OCI-LY3 (cell line): ENCODE results near the gene PRSS50.

Experiments
- EZH2phosphoT487 ChIP-seq: fragments of 200-600 bp; shearing (Covaris generic); IDR thresholded peaks from 2 replicates; pipeline ENCODE4 v1.6.1; 2018; ENCODE audit warnings: antibody characterized with exemption, mixed run types, low read depth
- TF ChIP-seq, protein P1 (sequence below): fragments of 200-600, 300-600 bp; sonication (generic); IDR thresholded peaks from 2 replicates; pipeline ENCODE4 v1.5.1; 2014; ENCODE audit warnings: antibody characterized with exemption, low read length, low read depth

DNA sequence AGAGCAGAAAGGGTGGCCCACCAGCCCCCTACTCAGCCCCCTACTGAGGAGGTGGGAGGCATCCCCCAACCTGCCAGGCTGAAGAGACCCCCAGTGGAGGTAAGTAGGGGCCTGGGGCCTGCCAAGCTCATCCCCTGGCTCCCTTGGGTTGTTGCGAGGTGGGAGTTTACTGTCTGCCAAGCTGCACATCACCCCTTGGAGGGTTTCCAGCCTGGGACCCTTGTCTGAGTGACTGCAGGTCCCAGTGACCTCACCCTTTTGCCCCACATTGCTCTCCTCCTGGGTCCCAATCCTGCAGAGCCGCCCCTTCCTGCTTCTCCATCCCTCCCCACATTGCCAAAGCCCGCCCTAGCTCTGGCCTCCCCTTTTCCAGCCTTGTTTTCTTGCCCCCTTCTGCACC lies 23.1 kb downstream of the PRSS50 start:
- TF ChIP-seq, protein P1, sequence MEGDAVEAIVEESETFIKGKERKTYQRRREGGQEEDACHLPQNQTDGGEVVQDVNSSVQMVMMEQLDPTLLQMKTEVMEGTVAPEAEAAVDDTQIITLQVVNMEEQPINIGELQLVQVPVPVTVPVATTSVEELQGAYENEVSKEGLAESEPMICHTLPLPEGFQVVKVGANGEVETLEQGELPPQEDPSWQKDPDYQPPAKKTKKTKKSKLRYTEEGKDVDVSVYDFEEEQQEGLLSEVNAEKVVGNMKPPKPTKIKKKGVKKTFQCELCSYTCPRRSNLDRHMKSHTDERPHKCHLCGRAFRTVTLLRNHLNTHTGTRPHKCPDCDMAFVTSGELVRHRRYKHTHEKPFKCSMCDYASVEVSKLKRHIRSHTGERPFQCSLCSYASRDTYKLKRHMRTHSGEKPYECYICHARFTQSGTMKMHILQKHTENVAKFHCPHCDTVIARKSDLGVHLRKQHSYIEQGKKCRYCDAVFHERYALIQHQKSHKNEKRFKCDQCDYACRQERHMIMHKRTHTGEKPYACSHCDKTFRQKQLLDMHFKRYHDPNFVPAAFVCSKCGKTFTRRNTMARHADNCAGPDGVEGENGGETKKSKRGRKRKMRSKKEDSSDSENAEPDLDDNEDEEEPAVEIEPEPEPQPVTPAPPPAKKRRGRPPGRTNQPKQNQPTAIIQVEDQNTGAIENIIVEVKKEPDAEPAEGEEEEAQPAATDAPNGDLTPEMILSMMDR: no peak
- TF ChIP-seq EZH2phosphoT487: no peak
